ENCODE results near the gene OTOG. TPM values are rescaled to one million over a fixed set of nuclear protein-coding genes. Genes with fewer than 3 reads are reported as not detected.

Gene OTOG
- total RNA-seq, 1 experiment from 2014 or later = not detected

DNA sequence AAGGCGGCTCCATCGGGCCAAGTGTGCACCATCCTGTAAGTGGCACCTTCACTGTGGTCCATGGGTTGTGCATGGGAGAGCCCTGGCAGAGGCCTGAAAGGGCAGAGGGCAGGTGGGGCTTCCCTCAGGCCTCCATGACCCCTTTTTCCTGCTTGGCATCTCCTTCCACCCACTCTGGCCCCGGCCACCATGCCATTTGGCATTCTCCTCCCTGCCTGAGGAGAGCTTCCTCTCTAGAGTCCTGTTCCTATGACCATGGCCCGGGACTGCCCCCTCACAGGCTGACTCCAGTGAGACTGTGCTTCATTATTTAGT is 4.9 kb downstream of the OTOG start:
- Mint-ChIP-seq H3K36me3 (ENCODE audit: insufficient read depth, unreplicated experiment) (no peaks in the 10 kb centered on the region), H3K9me3 (ENCODE audit: unreplicated experiment) (no peaks in the 10 kb centered on the region), H3K4me1 (ENCODE audit: insufficient read depth, unreplicated experiment) (no peaks in the 10 kb centered on the region), H3K27me3 (ENCODE audit: insufficient read depth, unreplicated experiment) (peaks cover 11% of the 10 kb centered on the region), H3K4me3 (ENCODE audit: unreplicated experiment) (no peak overlapping the region), H3K27ac (ENCODE audit: low read depth, unreplicated experiment) (no peak overlapping the region)
- TF ChIP-seq, protein P1, sequence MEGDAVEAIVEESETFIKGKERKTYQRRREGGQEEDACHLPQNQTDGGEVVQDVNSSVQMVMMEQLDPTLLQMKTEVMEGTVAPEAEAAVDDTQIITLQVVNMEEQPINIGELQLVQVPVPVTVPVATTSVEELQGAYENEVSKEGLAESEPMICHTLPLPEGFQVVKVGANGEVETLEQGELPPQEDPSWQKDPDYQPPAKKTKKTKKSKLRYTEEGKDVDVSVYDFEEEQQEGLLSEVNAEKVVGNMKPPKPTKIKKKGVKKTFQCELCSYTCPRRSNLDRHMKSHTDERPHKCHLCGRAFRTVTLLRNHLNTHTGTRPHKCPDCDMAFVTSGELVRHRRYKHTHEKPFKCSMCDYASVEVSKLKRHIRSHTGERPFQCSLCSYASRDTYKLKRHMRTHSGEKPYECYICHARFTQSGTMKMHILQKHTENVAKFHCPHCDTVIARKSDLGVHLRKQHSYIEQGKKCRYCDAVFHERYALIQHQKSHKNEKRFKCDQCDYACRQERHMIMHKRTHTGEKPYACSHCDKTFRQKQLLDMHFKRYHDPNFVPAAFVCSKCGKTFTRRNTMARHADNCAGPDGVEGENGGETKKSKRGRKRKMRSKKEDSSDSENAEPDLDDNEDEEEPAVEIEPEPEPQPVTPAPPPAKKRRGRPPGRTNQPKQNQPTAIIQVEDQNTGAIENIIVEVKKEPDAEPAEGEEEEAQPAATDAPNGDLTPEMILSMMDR (IDR thresholded peaks at IDR 0.05; ENCODE audit: unreplicated experiment) = no peak
- intact Hi-C loops (cut with micrococcal nuclease) = no loop called here
- DNase-seq (ENCODE audit: unreplicated experiment) = no peak
- ChIA-PET CTCF (no interaction called here), POLR2A (no interaction called here)
- no TSS peak for BruUV-seq (replicated peaks)

DNA sequence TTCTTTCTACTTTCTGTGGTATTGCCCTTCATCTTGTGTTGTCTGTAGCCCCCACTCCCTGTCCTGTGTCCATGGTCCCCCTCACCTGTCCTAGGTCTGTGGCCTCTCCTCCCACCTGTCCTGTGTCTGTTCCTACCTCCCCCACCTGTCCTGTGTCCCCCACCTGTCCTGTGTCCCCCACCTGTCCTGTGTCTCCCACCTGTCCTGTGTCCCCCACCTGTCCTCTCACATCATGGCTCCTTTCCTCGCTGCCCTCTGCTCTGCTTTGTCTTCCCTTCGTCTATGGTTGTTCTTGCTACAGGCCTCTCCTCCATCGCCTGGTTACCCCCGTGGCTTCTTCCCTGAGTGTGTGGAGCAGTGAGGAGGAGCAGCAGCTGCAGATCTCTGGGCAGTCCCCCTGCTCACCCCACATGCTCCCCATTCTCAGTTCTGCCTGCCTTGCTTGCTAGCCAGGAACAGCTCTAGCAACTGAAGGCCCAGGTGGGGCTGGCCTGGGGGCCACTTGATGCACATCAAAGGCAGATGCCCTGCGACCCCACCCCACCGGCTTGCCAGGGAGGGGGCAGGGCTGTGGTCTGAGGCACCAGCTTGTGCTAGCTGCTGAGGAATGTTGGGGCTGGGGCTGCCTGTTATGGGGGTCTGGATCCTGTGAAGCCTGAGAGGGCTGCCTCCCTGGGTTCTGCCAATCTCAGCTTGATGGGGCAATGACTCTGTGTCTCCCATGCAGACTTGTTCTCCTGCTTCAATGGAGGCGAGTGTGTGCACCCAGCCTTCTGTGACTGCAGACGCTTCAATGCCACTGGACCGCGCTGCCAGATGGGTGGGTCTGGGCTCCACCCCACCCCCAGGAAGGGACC is 5.6 kb downstream of the OTOG start:
- peaks cover 5% of the 10 kb centered on the region for H3K27me3 Mint-ChIP-seq (ENCODE audit: insufficient read depth, unreplicated experiment)
- no peak overlapping the region for H3K4me3 Mint-ChIP-seq (ENCODE audit: unreplicated experiment)
- no TSS peak for BruUV-seq (replicated peaks)
- H3K36me3 Mint-ChIP-seq (ENCODE audit: insufficient read depth, unreplicated experiment) = no peaks in the 10 kb centered on the region
- no peaks in the 10 kb centered on the region for H3K9me3 Mint-ChIP-seq (ENCODE audit: unreplicated experiment)
- H3K27ac Mint-ChIP-seq (ENCODE audit: low read depth, unreplicated experiment) = no peak overlapping the region
- ChIA-PET CTCF (interaction anchor here (0.6 to 2.2 kb wide), 3 partner anchors 20 to 408 kb away, joined by 3 to 9 read pairs (median 3); no protein-coding TSS in a partner anchor), POLR2A (no interaction called here)
- H3K4me1 Mint-ChIP-seq (ENCODE audit: insufficient read depth, unreplicated experiment) = no peaks in the 10 kb centered on the region
- TF ChIP-seq, protein P1 (IDR thresholded peaks at IDR 0.05; ENCODE audit: unreplicated experiment) = no peak
- intact Hi-C loops (cut with micrococcal nuclease) = no loop called here
- no peak for DNase-seq (ENCODE audit: unreplicated experiment)

DNA sequence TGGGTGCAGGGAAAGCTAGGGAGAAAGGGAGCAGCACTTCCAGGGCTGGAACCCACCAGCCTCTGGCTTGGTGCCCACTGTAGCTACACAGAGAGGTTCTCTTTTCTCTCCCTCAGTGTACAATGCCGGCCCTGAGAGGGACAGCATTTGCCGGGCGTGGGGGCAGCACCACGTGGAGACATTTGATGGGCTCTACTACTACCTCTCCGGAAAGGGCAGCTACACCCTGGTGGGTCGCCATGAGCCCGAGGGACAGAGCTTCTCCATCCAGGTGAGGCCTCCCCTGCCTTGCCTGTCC is 6.1 kb downstream of the OTOG start:
- H3K4me3 Mint-ChIP-seq (ENCODE audit: unreplicated experiment) = no peak overlapping the region
- no peak for DNase-seq (ENCODE audit: unreplicated experiment)
- no peaks in the 10 kb centered on the region for H3K27me3 Mint-ChIP-seq (ENCODE audit: insufficient read depth, unreplicated experiment)
- H3K9me3 Mint-ChIP-seq (ENCODE audit: unreplicated experiment) = no peaks in the 10 kb centered on the region
- H3K36me3 Mint-ChIP-seq (ENCODE audit: insufficient read depth, unreplicated experiment) = no peaks in the 10 kb centered on the region
- intact Hi-C loops (cut with micrococcal nuclease) = no loop called here
- POLR2A ChIA-PET = no interaction called here
- H3K4me1 Mint-ChIP-seq (ENCODE audit: insufficient read depth, unreplicated experiment) = no peaks in the 10 kb centered on the region
- no TSS peak for BruUV-seq (replicated peaks)
- CTCF ChIA-PET = interaction anchor here (0.7 to 2.2 kb wide), 3 partner anchors 11 to 407 kb away, joined by 3 to 9 read pairs (median 3); no protein-coding TSS in a partner anchor
- H3K27ac Mint-ChIP-seq (ENCODE audit: low read depth, unreplicated experiment) = no peak overlapping the region
- TF ChIP-seq, protein P1 (IDR thresholded peaks at IDR 0.05; ENCODE audit: unreplicated experiment) = no peak

DNA sequence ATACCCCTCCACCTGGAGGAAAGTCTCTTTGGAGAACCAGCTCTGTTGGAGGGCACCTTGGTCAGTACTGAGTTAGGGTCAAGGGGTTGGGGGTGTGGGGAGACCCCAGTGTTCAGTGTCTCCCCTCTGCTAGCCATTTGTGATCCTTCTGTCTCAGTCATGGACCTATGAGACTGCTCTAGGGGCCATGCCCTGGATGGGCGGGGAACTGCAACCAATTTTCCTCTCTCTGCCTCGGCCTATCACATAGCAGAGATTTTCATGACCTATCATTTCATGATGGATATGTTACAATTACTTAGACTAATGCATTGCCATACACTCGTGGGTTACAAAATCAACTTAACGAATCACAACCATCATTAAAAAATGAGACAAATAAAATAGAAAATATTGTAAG is 7.4 kb downstream of the OTOG start:
- H3K9me3 Mint-ChIP-seq (ENCODE audit: unreplicated experiment) = no peaks in the 10 kb centered on the region
- intact Hi-C loops (cut with micrococcal nuclease) = no loop called here
- no TSS peak for BruUV-seq (replicated peaks)
- ChIA-PET CTCF (interaction anchor here (0.6 to 2.2 kb wide), 6 partner anchors 10 to 168 kb away, joined by 3 to 9 read pairs (median 4); no protein-coding TSS in a partner anchor), POLR2A (no interaction called here)
- TF ChIP-seq, protein P1 (IDR thresholded peaks at IDR 0.05; ENCODE audit: unreplicated experiment) = no peak
- no peak overlapping the region for H3K4me3 Mint-ChIP-seq (ENCODE audit: unreplicated experiment)
- no peak overlapping the region for H3K27ac Mint-ChIP-seq (ENCODE audit: low read depth, unreplicated experiment)
- DNase-seq (ENCODE audit: unreplicated experiment) = no peak
- H3K36me3 Mint-ChIP-seq (ENCODE audit: insufficient read depth, unreplicated experiment) = no peaks in the 10 kb centered on the region
- H3K27me3 Mint-ChIP-seq (ENCODE audit: insufficient read depth, unreplicated experiment) = peaks cover under 1% of the 10 kb centered on the region
- H3K4me1 Mint-ChIP-seq (ENCODE audit: insufficient read depth, unreplicated experiment) = no peaks in the 10 kb centered on the region

Data from MCF 10A (cell line).